ENCODE data around the gene SERPING1. TPM values are rescaled to one million over a fixed set of nuclear protein-coding genes. Genes with fewer than 3 reads are reported as not detected.

SERPING1 gene
- total RNA-seq, 1 donor from 2014 or later, result 94.6 TPM

GRCh38 chr11:57566905-57567514, 30.5 kb upstream of the SERPING1 start:
- peak overlapping the region; percentile 85 for H3K4me3 ChIP-seq
- no peaks in the 10 kb centered on the region for H3K9me3 ChIP-seq (replicated peaks)
- intact Hi-C loops (cut with micrococcal nuclease), result loop anchor here (5.0 kb wide), 1 partner anchor 75 kb away; no protein-coding TSS in a partner anchor
- no peaks in the 10 kb centered on the region for H3K36me3 ChIP-seq
- peaks cover 40% of the 10 kb centered on the region for H3K4me1 ChIP-seq
- peak overlapping the region; percentile 90 for H3K27ac ChIP-seq (replicated peaks)
- no peak for DNase-seq
- TF ChIP-seq, protein P1, sequence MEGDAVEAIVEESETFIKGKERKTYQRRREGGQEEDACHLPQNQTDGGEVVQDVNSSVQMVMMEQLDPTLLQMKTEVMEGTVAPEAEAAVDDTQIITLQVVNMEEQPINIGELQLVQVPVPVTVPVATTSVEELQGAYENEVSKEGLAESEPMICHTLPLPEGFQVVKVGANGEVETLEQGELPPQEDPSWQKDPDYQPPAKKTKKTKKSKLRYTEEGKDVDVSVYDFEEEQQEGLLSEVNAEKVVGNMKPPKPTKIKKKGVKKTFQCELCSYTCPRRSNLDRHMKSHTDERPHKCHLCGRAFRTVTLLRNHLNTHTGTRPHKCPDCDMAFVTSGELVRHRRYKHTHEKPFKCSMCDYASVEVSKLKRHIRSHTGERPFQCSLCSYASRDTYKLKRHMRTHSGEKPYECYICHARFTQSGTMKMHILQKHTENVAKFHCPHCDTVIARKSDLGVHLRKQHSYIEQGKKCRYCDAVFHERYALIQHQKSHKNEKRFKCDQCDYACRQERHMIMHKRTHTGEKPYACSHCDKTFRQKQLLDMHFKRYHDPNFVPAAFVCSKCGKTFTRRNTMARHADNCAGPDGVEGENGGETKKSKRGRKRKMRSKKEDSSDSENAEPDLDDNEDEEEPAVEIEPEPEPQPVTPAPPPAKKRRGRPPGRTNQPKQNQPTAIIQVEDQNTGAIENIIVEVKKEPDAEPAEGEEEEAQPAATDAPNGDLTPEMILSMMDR (IDR thresholded peaks at IDR 0.05; ENCODE audit: borderline replicate concordance), result no peak
- peaks cover 8% of the 10 kb centered on the region for H3K27me3 ChIP-seq (ENCODE audit: low read depth)

DNA sequence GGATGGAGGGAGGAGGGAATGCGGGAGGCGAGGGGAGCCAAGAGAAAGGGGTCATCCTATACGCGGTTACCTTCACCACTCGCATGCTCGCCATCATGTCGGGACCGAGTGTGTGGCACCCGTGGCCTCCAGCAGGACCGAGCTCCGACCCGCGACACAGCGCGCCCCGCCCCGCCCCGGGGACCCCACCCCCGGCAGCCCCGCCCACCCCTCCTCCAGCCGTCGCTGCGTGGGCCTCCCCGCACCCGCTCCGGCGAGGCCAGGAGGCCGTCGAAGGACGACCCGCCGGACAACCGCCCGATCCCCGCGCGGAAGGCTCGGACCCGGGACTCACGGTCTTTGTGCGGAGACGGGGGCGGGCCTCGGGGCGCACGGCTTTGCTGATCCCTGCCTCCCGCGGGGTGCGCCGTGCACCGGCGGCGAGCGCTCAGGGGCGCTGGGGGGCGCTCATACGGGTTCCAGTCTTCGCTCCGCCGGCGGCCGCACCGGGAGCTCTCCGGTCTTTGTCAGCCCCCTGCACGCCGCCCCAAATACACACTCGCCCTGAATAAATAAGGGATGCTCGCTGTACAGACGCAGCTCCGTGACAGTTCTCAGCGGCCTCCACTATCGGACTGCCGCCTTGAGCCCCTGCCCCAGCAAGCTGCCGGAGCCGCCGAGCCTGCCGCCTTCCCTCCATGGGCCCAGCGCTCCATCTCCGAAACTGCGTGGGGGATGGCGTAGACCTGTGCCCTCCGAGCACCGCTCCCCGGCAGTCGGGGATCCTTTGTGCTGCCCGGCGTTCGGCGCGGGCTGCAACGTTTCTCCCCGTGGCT, 29.8 kb upstream of the SERPING1 start, which contains the start of gene UBE2L6:
TSS of gene UBE2L6 (minus strand) at position 158 of the 815 bp plus-strand sequence. CDS start at position 97, 61 bp downstream.
- intact Hi-C loops (cut with micrococcal nuclease), result loop anchor here (5.0 kb wide), 1 partner anchor 75 kb away; no protein-coding TSS in a partner anchor
- Histone ChIP-seq H3K4me1 (peaks cover 37% of the 10 kb centered on the region), H3K4me3 (peak within 1 kb of the TSS; percentile 85), H3K36me3 (no peaks in the 10 kb centered on the region), H3K27me3 (ENCODE audit: low read depth) (peaks cover 8% of the 10 kb centered on the region), H3K9me3 (replicated peaks) (no peaks in the 10 kb centered on the region), H3K27ac (replicated peaks) (peak within 1 kb of the TSS; percentile 90)
- peak; percentile 83 for DNase-seq
- TF ChIP-seq, protein P1 (IDR thresholded peaks at IDR 0.05; ENCODE audit: borderline replicate concordance), result no peak

DNA sequence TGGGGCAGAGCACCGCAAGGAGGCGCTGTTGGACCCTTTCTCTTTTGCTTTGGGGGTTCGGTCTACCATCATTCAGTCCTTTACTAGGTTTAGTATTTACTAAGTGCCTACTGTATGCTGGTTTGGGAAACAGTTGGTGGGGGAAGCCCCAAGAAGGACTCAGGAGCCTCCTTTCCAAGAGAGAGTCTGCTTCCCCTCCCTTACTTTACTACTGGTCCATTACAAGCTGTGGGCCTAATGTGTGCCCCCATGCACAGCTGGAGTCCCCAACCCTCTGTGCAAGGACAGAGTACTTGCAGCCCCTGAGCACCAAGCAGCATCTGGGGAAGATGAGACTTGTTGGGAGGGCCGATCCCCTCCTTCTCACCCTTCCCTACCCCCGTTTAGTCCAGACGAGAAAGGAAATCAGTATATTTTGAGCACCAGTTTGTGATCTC, 29.1 kb upstream of the SERPING1 start:
- no peak for DNase-seq
- TF ChIP-seq, protein P1 (IDR thresholded peaks at IDR 0.05; ENCODE audit: borderline replicate concordance), result peak; percentile 91

DNA sequence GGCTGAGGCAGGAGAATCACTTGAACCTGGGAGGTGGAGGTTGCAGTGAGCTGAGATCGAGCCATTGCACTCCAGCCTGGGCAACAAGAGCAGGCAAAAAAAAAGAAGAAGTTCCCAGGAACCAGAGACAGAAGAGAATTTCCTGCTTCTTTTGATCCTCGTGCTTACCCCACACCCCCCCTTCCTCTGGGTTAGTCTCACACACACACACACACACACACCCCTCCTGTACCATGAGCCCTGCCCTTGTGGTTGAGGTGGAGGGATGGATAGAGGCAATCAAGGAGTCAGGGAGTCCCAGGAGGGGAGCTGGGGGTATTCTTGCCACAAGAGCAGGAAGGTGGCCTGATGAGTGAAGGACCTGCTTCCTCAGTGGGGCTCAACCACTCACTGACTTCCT, 25.9 kb upstream of the SERPING1 start:
- Histone ChIP-seq H3K27ac (replicated peaks) (no peak overlapping the region), H3K4me3 (no peak overlapping the region), H3K36me3 (no peaks in the 10 kb centered on the region), H3K9me3 (replicated peaks) (no peaks in the 10 kb centered on the region), H3K27me3 (ENCODE audit: low read depth) (peaks cover 31% of the 10 kb centered on the region), H3K4me1 (peaks cover 22% of the 10 kb centered on the region)
- TF ChIP-seq, protein P1 (IDR thresholded peaks at IDR 0.05; ENCODE audit: borderline replicate concordance), result no peak
- no peak for DNase-seq
- intact Hi-C loops (cut with micrococcal nuclease), result no loop called here

More for the DNA sequence above, 29.1 kb upstream of the SERPING1 start:
- Histone ChIP-seq H3K9me3 (replicated peaks) (no peaks in the 10 kb centered on the region), H3K27me3 (ENCODE audit: low read depth) (peaks cover 8% of the 10 kb centered on the region), H3K4me3 (peak overlapping the region; percentile 85), H3K4me1 (peaks cover 37% of the 10 kb centered on the region), H3K27ac (replicated peaks) (peak overlapping the region; percentile 90), H3K36me3 (no peaks in the 10 kb centered on the region)
- intact Hi-C loops (cut with micrococcal nuclease), result loop anchor here (5.0 kb wide), 1 partner anchor 74 kb away; no protein-coding TSS in a partner anchor

GRCh38 chr11:57574061-57574460, 23.4 kb upstream of the SERPING1 start:
- DNase-seq, result no peak
- TF ChIP-seq, protein P1 (IDR thresholded peaks at IDR 0.05; ENCODE audit: borderline replicate concordance), result no peak
- Histone ChIP-seq H3K27ac (replicated peaks) (no peak overlapping the region), H3K4me3 (no peak overlapping the region), H3K27me3 (ENCODE audit: low read depth) (peaks cover 46% of the 10 kb centered on the region), H3K36me3 (no peaks in the 10 kb centered on the region), H3K4me1 (no peaks in the 10 kb centered on the region), H3K9me3 (replicated peaks) (no peaks in the 10 kb centered on the region)
- intact Hi-C loops (cut with micrococcal nuclease), result no loop called here
